Esophagus squamous epithelium (tissue), 5 donors: Measurements from ENCODE around the gene NRF1. TPM values are rescaled to one million over a fixed set of nuclear protein-coding genes. Genes with fewer than 3 reads are reported as not detected.

ENCODE experiments used
- DNase-seq: peaks from one replicate; lab custom pipeline; 2025; lab: John Stamatoyannopoulos, UW
- H3K27ac ChIP-seq, 4 donors: fragments of 200-600 bp; sonication (generic); one replicate each; pipeline ENCODE4 v1.5.1; 2016 to 2019; ENCODE audit warnings: mild to moderate bottlenecking in 1 of 4
- H3K27me3 ChIP-seq, 4 donors: fragments of 200-600 bp; sonication (generic); 1 replicate in 3 of 4; 2 replicates in 1 of 4; pipeline versions ENCODE4 v1.5.1 to v1.6.0; 2017 to 2021; ENCODE audit warnings: antibody characterized with exemption in 1 of 4
- H3K36me3 ChIP-seq, 3 donors: fragments of 200-600 bp; sonication (generic); one replicate each; pipeline ENCODE4 v1.5.1; 2016 to 2019
- H3K4me1 ChIP-seq, 3 donors: fragments of 200-600 bp; sonication (generic); one replicate each; pipeline ENCODE4 v1.5.1; 2017 to 2019
- H3K4me3 ChIP-seq, 4 donors: fragments of 200-600 bp; sonication (generic); 1 replicate in 3 of 4; 2 replicates in 1 of 4; pipeline ENCODE4 v1.5.1; 2016 to 2019; ENCODE audit warnings: mild to moderate bottlenecking in 2 of 4, moderate library complexity in 1 of 4
- H3K9me3 ChIP-seq, 3 donors: fragments of 200-600 bp; sonication (generic); one replicate each; pipeline ENCODE4 v1.5.1; 2016 to 2019
- POLR2A ChIP-seq, 4 donors: fragments of 450-650 bp; IDR thresholded peaks; one replicate each; pipeline ENCODE4 v1.6.1; 2017; ENCODE audit warnings: antibody characterized with exemption in 4 of 4, mild to moderate bottlenecking in 4 of 4, moderate library complexity in 3 of 4
- WGBS, 2 donors: methylation state at CpG; one replicate each; pipeline ENCODE4 v1.1.5; 2018; 5-methylcytosine and 5-hydroxymethylcytosine counted together
- intact Hi-C: fragments of 100-400 bp; cut with DNase I; formaldehyde crosslinking; loops from one replicate; pipeline ENCODE4 v1.15.0; 2022
- total RNA-seq, 4 donors: library from RNA; depleted of rRNA; stranded (reverse); fragments of >200 nt; gene quantifications; one replicate each; pipeline ENCODE4 v1.1.0, GENCODE V29; 2016
- TF ChIP-seq, protein P1 (sequence below), 6 experiments: fragments of 450-650 bp in 4 of 6; fragments of 200-600 bp in 2 of 6; sonication (generic) in 2 of 6; IDR thresholded peaks; one replicate each; pipeline ENCODE4 v1.5.1; 2016 to 2019; ENCODE audit warnings: antibody characterized with exemption in 6 of 6, mild to moderate bottlenecking in 4 of 6, moderate library complexity in 4 of 6
- donor health status: DM: yes; HTN: yes; CAD: no.

Gene NRF1
- total RNA-seq, 4 donors from 2014 or later = 10.0 to 18.3 (median 13.3) TPM

DNA sequence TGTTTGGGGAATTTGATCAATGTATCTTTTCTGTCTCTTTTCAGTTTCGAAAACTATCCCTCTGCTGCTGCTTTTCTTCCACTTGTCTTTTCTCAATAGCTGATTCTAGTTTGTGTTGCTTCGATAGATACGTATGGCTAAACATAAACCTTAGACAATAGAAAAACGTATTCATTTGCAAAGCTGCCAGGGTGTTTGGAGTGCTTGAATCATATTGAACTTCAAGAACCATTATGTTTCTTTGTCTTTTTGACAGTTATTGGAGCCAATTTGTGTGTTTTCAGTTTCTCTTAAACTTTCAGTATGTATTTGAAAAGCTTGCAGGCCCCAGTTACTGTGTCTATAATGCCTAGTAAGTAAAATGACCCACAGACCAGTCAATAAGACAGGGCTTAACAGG lies 25.1 kb downstream of the NRF1 start:
- Histone ChIP-seq H3K27me3 (no peaks in the 10 kb centered on the region), H3K4me3 (no peak overlapping the region), H3K9me3 (no peaks in the 10 kb centered on the region), H3K36me3 (no peaks in the 10 kb centered on the region), H3K27ac (no peak overlapping the region), H3K4me1 (peaks cover 0 to 2% (median 0%) of the 10 kb centered on the region in 3 donors)
- DNase-seq = no peak
- TF ChIP-seq, protein P1, sequence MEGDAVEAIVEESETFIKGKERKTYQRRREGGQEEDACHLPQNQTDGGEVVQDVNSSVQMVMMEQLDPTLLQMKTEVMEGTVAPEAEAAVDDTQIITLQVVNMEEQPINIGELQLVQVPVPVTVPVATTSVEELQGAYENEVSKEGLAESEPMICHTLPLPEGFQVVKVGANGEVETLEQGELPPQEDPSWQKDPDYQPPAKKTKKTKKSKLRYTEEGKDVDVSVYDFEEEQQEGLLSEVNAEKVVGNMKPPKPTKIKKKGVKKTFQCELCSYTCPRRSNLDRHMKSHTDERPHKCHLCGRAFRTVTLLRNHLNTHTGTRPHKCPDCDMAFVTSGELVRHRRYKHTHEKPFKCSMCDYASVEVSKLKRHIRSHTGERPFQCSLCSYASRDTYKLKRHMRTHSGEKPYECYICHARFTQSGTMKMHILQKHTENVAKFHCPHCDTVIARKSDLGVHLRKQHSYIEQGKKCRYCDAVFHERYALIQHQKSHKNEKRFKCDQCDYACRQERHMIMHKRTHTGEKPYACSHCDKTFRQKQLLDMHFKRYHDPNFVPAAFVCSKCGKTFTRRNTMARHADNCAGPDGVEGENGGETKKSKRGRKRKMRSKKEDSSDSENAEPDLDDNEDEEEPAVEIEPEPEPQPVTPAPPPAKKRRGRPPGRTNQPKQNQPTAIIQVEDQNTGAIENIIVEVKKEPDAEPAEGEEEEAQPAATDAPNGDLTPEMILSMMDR (IDR thresholded peaks at IDR 0.05) = no peak
- TF ChIP-seq POLR2A (IDR thresholded peaks at IDR 0.05) = no peak
- intact Hi-C loops = no loop called here
- 89 to 91% methylated on average over 4 of the region's 4 CpGs for WGBS, 2 donors

DNA sequence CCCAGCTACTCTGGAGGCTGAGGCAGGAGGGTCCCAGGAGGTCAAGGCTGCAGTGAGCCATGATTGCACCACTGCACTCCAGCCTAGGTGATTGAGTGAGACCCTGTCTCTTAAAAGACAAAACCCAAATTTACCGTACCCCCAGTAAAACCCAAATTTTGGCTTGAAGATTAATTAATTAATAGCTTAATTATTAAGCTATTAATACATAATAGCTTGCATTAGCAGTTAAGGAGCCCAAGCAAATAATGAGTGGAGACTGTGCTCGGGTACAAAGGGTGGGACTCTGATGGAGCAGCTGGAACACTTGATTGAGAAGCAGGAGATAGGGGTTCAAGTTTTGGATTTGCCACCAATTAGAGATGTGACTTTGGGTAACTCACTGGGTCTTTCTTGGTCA lies 28.9 kb downstream of the NRF1 start:
- Histone ChIP-seq H3K4me3 (no peak overlapping the region), H3K27me3 (no peaks in the 10 kb centered on the region), H3K9me3 (no peaks in the 10 kb centered on the region), H3K4me1 (peaks cover 0 to 2% (median 0%) of the 10 kb centered on the region in 3 donors), H3K27ac (no peak overlapping the region), H3K36me3 (no peaks in the 10 kb centered on the region)
- TF ChIP-seq, protein P1 (IDR thresholded peaks at IDR 0.05) = no peak
- no peak for TF ChIP-seq POLR2A (IDR thresholded peaks at IDR 0.05)
- WGBS, 2 donors = 58 to 94% methylated on average over 2 of the region's 2 CpGs
- intact Hi-C loops = no loop called here
- no peak for DNase-seq

DNA sequence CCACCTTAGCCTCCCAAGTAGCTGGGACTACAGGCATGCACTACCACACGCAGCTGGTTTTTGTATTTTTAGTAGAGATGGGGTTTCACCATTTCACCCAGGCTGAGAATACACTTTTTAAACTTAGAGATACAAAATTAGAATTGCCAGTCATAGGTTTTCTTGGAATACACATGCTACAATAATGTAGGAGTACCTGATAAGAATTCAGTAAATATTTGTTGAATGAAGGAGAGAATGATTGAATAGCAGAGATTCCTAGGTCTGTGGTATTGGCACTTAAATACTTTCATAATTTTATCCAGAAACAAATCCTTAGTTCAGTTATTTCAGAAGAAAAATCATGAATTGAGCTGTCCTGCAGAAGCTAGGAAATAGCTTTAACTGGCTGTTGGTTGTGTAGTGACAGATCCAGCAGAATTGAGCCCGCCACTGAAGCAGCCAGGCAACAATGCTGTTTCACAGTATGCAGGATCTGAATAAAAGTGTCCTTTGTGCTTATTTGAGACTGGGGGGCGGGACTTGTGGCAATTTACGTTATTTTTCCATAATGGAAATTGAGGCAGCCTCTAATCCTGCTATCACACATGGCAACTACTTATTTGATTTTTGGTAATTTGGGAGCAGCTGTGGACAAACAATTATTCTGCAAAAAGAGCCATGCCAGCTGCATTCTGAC lies 31.5 kb downstream of the NRF1 start:
- Histone ChIP-seq H3K4me1 (peaks cover 0 to 2% (median 0%) of the 10 kb centered on the region in 3 donors), H3K27ac (no peak overlapping the region), H3K4me3 (no peak overlapping the region), H3K9me3 (no peaks in the 10 kb centered on the region), H3K27me3 (no peaks in the 10 kb centered on the region), H3K36me3 (peaks cover 0 to 7% (median 0%) of the 10 kb centered on the region in 3 donors)
- TF ChIP-seq POLR2A (IDR thresholded peaks at IDR 0.05) = no peak
- TF ChIP-seq, protein P1 (IDR thresholded peaks at IDR 0.05) = no peak
- intact Hi-C loops = no loop called here
- 89 to 96% methylated on average over 4 of the region's 4 CpGs for WGBS, 2 donors
- no peak for DNase-seq

DNA sequence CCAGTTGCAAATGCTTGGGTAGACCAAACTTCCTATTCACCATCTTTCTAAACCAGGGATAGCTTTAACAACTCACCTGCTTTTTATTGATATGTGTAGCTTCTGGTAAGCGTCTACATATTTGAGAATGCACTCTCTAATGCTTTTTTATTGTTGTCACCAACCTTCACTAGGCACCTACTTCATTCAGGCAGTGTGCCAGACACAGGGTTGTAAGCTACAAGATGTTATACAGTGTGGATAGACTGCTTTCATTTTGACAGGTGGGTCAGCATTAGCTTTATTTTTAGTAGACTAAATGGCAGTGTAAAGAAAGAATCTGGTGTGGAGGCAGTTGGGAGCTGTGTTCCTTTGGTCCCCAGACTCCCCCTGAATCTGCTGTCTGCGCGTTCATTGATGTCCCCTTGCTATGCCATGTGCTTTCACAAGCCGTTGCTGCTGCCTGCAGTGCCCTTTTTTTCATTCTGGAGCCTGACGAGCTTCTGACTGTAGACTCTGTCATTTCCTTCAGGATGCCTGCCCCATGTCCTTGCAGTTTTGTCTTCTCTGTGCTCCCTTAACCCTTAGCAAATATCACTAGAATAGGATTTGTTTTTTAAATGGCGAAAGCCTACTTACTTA lies 32.1 kb downstream of the NRF1 start:
- DNase-seq = no peak
- Histone ChIP-seq H3K27me3 (no peaks in the 10 kb centered on the region), H3K4me1 (no peaks in the 10 kb centered on the region), H3K4me3 (no peak overlapping the region), H3K36me3 (peaks cover 0 to 7% (median 0%) of the 10 kb centered on the region in 3 donors), H3K9me3 (no peaks in the 10 kb centered on the region), H3K27ac (no peak overlapping the region)
- 71 to 81% methylated on average over 6 of the region's 6 CpGs for WGBS, 2 donors
- intact Hi-C loops = no loop called here
- TF ChIP-seq, protein P1 (IDR thresholded peaks at IDR 0.05) = no peak
- TF ChIP-seq POLR2A (IDR thresholded peaks at IDR 0.05) = no peak

DNA sequence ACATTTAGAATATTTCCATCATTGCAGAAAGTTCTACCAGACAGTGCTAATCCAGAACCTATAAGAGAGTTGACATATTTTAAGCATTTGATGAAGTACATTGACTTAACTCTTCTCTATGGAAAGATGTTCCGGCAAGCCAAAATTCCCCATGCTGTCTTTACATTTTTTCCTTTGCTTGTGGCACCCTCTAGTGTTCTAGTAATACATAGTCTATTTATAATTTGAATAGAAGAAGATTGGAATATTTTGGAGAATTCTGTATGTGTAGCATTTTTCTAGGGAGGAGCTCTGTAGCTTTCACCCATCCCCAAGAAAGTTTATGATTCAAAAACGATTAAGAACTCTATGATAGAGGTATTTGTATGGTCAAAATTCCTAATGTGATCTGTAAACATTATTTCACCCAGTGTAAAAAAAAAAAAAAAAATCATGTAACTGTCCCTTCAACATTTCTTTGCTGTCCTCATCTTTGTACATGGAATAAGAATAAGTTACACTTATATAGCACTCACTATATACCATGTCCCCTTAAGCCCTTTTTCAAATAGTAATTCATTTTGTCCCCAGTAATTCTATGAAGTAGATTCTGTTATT lies 33.2 kb downstream of the NRF1 start:
- no peak for TF ChIP-seq POLR2A (IDR thresholded peaks at IDR 0.05)
- TF ChIP-seq, protein P1 (IDR thresholded peaks at IDR 0.05) = peak in 5 of 6 experiments; percentile 8 to 58 (median 37)
- H3K9me3 ChIP-seq = no peaks in the 10 kb centered on the region
- no peaks in the 10 kb centered on the region for H3K27me3 ChIP-seq
- DNase-seq = no peak
- H3K4me3 ChIP-seq = no peak overlapping the region
- H3K4me1 ChIP-seq = peaks cover 0 to 8% (median 0%) of the 10 kb centered on the region in 3 donors
- peaks cover 0 to 7% (median 0%) of the 10 kb centered on the region in 3 donors for H3K36me3 ChIP-seq
- intact Hi-C loops = no loop called here
- no peak overlapping the region for H3K27ac ChIP-seq
- 14 to 24% methylated on average over 2 of the region's 2 CpGs for WGBS, 2 donors
